Mucosa of stomach (tissue), 1 donor: ENCODE measurements around the gene TDRD12.
"Not testable (repeated sequence)": the region's sequence is repeated elsewhere in the genome, so short reads cannot be mapped to it uniquely, and the experiment has no call there.

ENCODE experiments used
- H3K27me3 ChIP-seq: one replicate; pipeline ENCODE4 v1.7.0; 2013; ENCODE audit warnings: mild to moderate bottlenecking, low read length; ENCODE audit not compliant: control insufficient read depth, insufficient read depth
- H3K36me3 ChIP-seq: one replicate; pipeline ENCODE4 v1.7.0; 2013; ENCODE audit warnings: low read length; ENCODE audit not compliant: control insufficient read depth, insufficient read depth
- H3K4me1 ChIP-seq: one replicate; pipeline ENCODE4 v1.7.0; 2013; ENCODE audit warnings: mild to moderate bottlenecking, low read length; ENCODE audit not compliant: control insufficient read depth, insufficient read depth
- H3K4me3 ChIP-seq: one replicate; pipeline ENCODE4 v1.7.0; 2013; ENCODE audit warnings: low read length
- H3K9ac ChIP-seq: one replicate; pipeline ENCODE4 v1.7.0; 2013; ENCODE audit warnings: mild to moderate bottlenecking, low read length, moderate library complexity
- H3K9me3 ChIP-seq: one replicate; pipeline ENCODE4 v1.7.0; 2013; ENCODE audit warnings: mild to moderate bottlenecking, low read length, moderate library complexity; ENCODE audit not compliant: control insufficient read depth
- donor health status: Pancreatic carcinoma.

TDRD12 gene

DNA sequence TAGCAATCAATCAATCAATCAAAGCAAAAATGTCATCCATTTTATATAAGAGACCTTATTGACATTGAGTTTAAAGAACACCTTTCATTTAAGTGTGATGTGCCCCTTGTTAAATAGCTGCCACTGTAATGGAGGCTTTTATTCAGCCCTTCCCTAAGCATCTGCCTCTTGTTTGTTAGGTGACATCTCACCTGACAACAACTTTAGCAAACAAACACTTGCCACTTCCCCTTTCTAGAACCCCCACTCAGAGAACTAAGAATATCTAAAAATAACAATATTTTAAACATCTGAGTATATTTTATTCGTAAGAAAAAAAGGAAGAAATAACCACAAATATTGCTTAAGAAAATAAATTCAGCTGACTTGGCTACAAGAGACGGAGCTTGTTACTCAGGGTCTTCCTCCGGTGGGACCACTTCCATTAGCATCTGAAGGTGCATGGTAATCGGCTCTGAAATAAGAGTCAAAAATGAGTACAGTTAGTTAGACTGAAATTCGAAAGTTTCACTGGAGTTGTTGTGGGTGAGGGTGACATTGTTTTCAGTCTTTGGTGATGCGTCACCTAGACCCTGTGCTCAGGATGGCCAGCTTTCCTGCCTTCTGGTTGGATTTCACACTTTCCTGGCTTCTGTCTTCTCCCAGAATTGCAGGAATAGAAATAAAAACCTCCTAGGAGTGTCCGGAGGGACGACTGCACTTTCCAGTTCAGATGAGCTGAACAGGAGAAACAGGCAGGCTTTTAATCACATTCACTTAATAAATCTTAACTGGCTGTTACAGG lies 110.9 kb downstream of the TDRD12 start:
- Histone ChIP-seq H3K4me3 (no peak overlapping the region), H3K9me3 (no peaks in the 10 kb centered on the region), H3K27me3 (no peaks in the 10 kb centered on the region), H3K9ac (no peak overlapping the region), H3K36me3 (no peaks in the 10 kb centered on the region), H3K4me1 (no peaks in the 10 kb centered on the region)

DNA sequence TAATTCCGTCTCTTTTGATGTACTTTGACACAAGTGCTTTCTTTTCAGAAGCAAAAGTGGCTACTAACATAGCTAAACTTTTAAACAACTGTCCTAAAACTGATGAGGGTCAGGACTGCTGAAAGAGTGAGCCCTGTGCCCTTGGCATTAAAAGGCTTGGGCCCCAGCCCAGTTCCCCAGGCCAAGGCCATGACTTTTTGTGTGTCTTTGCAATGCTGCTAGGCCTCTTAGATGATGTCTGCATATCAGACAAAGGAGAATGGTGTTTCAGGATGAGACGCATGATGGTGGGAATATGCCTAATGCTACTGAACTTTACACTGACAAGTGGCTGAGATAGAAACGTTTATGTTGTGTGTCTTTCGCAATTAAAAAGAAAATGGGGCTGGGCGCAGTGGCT lies 112.0 kb downstream of the TDRD12 start:
- Histone ChIP-seq H3K4me3 (no peak overlapping the region), H3K9ac (no peak overlapping the region), H3K27me3 (no peaks in the 10 kb centered on the region), H3K36me3 (no peaks in the 10 kb centered on the region), H3K9me3 (no peaks in the 10 kb centered on the region), H3K4me1 (no peaks in the 10 kb centered on the region)

DNA sequence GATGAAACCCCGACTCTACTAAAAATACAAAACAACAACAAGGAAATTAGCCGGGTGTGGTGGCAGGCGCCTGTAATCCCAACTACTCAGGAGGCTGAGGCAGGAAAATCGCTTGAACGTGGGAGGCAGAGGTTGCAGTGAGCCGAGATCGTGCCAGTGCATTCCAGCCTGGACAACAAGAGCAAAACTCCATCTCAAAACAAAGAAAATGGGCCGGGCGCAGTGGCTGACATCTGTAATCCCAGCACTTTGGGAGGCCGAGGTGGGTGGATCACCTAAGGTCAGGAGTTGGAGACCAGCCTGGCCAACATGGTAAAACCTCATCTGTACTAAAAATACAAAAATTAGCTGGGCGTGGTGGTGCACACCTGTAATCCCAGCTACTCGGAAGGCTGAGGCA lies 112.5 kb downstream of the TDRD12 start:
- H3K4me1 ChIP-seq, H3K9me3 ChIP-seq, H3K4me3 ChIP-seq, H3K9ac ChIP-seq, H3K27me3 ChIP-seq, H3K36me3 ChIP-seq: not testable (repeated sequence)

DNA sequence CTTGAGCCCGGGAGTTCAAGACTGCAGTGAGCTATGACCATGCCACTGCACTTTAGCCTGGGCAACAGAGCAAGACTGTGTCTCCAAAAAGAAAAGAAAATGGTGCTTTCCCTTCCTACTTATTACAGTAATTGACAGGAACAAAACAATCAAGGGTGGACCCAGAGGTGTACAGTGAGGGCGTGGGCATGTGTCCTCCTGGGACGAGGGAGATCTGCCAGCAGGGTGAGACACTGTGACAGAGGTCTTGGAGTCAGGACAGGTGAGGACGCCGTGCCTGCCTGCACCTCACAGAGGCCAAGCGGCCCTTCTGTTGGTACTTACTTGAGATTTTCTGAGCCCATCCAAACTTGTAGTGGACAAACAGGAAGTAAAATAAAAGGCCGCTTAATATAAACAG lies 113.3 kb downstream of the TDRD12 start:
- not testable (repeated sequence) for H3K27me3 ChIP-seq, H3K4me3 ChIP-seq, H3K9ac ChIP-seq, H3K4me1 ChIP-seq, H3K36me3 ChIP-seq, H3K9me3 ChIP-seq

DNA sequence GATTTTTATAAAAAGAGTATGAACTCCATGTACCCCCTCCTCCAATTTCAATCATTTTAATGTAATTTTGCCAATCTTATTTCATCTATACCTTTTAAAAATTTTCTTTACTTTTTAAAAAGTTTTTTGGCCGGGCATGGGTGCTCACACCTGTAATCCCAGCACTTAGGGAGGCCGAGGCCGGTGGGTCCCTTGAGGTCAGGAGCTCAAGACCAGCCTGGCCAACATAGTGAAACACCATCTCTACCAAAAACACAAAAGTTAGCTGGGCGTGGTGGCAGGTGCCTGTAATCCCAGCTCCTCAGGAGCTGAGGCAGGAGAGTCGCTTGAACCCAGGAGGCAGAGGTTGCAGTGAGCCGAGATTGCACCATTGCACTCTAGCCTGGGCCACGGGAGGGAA lies 113.8 kb downstream of the TDRD12 start:
- not testable (repeated sequence) for H3K36me3 ChIP-seq, H3K4me3 ChIP-seq, H3K9me3 ChIP-seq, H3K4me1 ChIP-seq, H3K27me3 ChIP-seq, H3K9ac ChIP-seq

DNA sequence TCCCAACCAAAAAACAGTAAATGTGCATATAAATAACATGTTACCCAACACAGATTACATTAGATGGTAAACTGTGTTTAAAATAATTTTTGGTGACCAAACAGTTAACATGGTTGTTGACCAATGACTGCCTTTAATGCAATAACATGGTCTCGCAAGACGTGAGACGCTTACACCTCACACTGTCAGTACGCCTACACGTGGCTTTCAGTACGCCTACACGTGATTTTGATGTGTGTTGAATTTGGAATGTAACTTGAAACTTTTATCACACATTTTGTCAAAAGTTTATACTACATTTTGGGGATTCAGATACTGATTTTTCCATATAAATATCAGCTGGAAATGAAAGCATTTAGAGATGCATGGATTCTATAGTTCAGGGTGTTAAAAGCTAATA lies 118.0 kb downstream of the TDRD12 start:
- Histone ChIP-seq H3K36me3 (no peaks in the 10 kb centered on the region), H3K4me1 (no peaks in the 10 kb centered on the region), H3K9me3 (no peaks in the 10 kb centered on the region), H3K4me3 (no peak overlapping the region), H3K9ac (no peak overlapping the region), H3K27me3 (no peaks in the 10 kb centered on the region)

DNA sequence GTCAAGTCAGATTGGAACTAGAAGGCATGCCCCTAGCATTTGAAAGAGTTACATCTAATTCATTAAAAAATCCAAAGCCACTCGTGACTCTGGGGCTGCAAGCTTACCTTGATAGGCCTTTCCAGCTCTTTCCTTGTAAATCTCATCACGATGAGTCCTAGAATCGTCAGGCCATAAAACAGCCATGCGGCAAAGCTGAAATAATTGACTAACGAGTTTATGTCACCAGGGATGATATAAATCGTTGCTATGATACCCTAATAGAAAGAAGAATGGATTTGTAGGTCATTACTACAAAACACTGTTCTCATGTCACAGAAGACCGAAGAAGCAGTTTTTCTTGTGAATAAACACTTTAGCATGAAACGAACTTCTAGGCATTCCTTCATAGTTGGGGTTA lies 122.5 kb downstream of the TDRD12 start:
- no peaks in the 10 kb centered on the region for H3K9me3 ChIP-seq
- no peaks in the 10 kb centered on the region for H3K36me3 ChIP-seq
- no peaks in the 10 kb centered on the region for H3K27me3 ChIP-seq
- H3K4me1 ChIP-seq: no peaks in the 10 kb centered on the region
- no peak overlapping the region for H3K9ac ChIP-seq
- no peak overlapping the region for H3K4me3 ChIP-seq

DNA sequence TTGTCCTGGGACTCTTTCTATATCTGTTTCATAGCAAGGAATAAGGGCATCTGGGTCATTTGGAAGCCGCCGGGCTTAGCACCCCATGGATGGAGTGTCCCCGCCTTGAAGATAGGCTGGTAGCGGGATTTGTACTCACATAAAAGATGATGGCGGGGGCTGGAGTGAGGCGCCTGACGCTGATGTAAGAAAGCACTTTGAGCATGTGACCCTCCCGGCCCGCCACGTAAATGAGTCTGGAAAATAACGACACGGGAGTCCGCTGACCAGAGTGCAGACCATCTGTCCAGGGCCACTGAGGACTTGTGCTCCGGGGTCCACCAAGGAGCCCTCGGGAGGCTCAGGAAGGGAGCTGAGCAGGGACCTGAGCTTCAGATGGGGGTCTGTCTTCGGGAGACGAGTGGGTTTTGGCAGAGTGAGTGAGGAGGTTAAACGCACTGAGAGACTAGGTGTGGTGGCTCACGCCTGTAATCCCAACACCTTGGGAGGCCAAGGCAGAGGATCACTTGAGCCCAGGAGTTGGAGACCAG lies 124.2 kb downstream of the TDRD12 start:
- Histone ChIP-seq H3K36me3 (no peaks in the 10 kb centered on the region), H3K4me1 (no peaks in the 10 kb centered on the region)

DNA sequence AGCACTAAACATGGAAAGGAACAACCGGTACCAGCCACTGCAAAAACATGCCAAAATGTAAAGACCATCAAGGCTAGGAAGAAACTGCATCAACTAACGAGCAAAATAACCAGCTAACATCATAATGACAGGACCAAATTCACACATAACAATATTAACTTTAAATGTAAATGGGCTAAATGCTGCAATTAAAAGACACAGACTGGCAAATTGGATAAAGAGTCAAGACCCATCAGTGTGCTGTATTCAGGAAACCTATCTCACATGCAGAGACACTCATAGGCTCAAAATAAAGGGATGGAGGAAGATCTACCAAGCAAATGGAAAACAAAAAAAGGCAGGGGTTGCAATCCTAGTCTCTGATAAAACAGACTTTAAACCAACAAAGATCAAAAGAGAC lies 128.5 kb downstream of the TDRD12 start:
- H3K9ac ChIP-seq, H3K4me1 ChIP-seq, H3K27me3 ChIP-seq, H3K4me3 ChIP-seq, H3K9me3 ChIP-seq, H3K36me3 ChIP-seq: not testable (repeated sequence)

More for the DNA sequence above, 124.2 kb downstream of the TDRD12 start:
- H3K27me3 ChIP-seq: no peaks in the 10 kb centered on the region
- H3K9ac ChIP-seq: no peak overlapping the region
- H3K4me3 ChIP-seq: no peak overlapping the region
- H3K9me3 ChIP-seq: no peaks in the 10 kb centered on the region

DNA sequence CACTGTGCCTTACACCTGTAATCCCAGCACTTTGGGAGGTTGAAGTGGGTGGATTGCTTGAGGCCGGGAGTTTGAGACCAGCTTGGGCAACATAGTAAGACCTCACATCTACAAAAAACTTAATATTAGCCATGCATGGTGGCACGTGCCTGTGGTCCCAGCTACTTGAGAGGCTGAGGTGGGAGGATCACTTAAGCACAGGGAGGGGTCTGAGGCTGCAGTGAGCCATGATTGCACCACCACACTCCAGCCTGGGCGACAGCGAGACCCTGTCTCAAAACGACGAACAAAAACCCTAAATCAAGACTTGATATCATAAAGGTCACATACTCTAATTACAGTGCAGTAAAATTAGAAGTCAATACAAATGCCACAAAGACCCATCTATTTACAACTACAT lies 132.6 kb downstream of the TDRD12 start:
- H3K9ac ChIP-seq: no peak overlapping the region
- no peaks in the 10 kb centered on the region for H3K27me3 ChIP-seq
- no peaks in the 10 kb centered on the region for H3K36me3 ChIP-seq
- no peaks in the 10 kb centered on the region for H3K4me1 ChIP-seq
- H3K4me3 ChIP-seq: no peak overlapping the region
- H3K9me3 ChIP-seq: no peaks in the 10 kb centered on the region

DNA sequence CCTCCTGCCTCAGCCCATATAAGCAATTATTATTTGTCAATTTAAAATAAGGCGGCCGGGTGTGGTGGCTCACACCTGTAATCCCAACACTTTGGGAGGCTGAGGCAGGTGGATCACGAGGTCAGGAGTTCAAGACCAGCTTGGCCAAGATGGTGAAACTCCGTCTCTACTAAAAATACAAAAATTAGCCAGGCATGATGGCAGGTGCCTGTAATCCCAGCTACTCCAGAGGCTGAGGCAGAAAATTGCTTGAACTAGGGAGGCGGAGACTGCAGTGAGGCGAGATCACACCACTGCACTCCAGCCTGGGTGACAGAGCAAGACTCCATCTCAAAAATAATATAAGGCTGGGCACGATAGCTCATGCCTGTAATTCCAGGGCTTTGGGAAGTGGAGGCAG lies 137.3 kb downstream of the TDRD12 start:
- not testable (repeated sequence) for H3K4me3 ChIP-seq, H3K27me3 ChIP-seq, H3K9ac ChIP-seq, H3K36me3 ChIP-seq, H3K9me3 ChIP-seq, H3K4me1 ChIP-seq

DNA sequence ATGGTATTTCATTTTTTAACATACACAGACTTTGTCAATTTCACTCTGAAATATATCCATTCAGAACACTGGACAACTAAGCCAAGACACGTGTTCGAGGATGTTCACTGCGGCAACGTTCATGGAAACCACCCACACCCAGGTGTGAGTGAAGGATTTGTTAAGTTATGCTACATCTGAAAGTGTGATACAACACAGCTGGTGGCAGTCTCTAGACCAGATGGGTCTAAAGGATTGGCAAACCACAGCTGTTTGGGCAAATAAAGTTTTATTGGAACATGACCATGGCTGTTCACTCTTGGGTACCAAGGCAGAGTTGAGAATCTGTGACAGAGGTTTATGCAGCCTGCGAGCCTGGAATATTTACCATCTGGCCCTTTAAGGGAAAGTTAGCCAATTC lies 138.0 kb downstream of the TDRD12 start:
- Histone ChIP-seq H3K4me1 (no peaks in the 10 kb centered on the region), H3K36me3 (no peaks in the 10 kb centered on the region), H3K27me3 (no peaks in the 10 kb centered on the region)

DNA sequence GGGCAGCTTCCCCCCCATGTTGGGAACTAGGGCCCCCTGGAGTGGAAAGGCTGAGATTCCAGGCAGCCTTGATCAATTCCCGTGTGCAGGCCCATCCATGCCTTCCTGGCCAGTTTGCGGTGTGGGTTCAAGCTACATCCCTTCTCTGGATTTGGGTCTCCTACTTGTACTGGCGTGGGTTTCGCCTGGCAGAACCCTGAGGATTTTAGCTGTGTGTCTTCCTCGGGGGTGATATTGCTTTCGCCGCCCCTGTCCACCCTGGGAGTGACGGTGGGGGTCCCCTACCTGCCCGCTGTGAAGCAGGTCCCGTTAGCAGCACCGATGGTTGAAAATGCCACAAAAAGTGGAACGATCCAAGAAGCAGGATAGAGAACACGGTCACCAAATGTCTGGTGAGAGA lies 138.6 kb downstream of the TDRD12 start:
- no peaks in the 10 kb centered on the region for H3K36me3 ChIP-seq
- H3K27me3 ChIP-seq: no peaks in the 10 kb centered on the region
- no peak overlapping the region for H3K4me3 ChIP-seq
- H3K9ac ChIP-seq: no peak overlapping the region
- no peaks in the 10 kb centered on the region for H3K4me1 ChIP-seq
- no peaks in the 10 kb centered on the region for H3K9me3 ChIP-seq

More for the DNA sequence above, 138.0 kb downstream of the TDRD12 start:
- no peak overlapping the region for H3K9ac ChIP-seq
- H3K9me3 ChIP-seq: no peaks in the 10 kb centered on the region
- no peak overlapping the region for H3K4me3 ChIP-seq
